HepG2 (cell line): Measurements from ENCODE around the gene ZNF587B. TPM values are rescaled to one million over a fixed set of nuclear protein-coding genes. Genes with fewer than 3 reads are reported as not detected.

ENCODE experiments used
- CBFB ChIP-seq: sonication (generic); formaldehyde crosslinking; IDR thresholded peaks from 2 replicates; pipeline ENCODE4 v1.4.0; 2020; ENCODE audit warnings: missing genetic modification reagents
- CEBPG ChIP-seq: IDR thresholded peaks from 2 replicates; pipeline ENCODE4 v1.6.1; 2016
- CENPT ChIP-seq: sonication (generic); formaldehyde crosslinking; IDR thresholded peaks from 2 replicates; pipeline ENCODE4 v1.8.0; 2022; ENCODE audit warnings: low read depth, mild to moderate bottlenecking, moderate library complexity, missing genetic modification reagents
- EEA1 ChIP-seq: sonication (generic); formaldehyde crosslinking; IDR thresholded peaks from 2 replicates; pipeline ENCODE4 v1.5.1; 2020; ENCODE audit warnings: mild to moderate bottlenecking, missing genetic modification reagents, borderline replicate concordance
- ELF3 ChIP-seq: IDR thresholded peaks from 2 replicates; pipeline ENCODE4 v1.6.1; 2016; ENCODE audit warnings: missing genetic modification reagents, missing compliant biosample characterization
- FOSL1 ChIP-seq: sonication (generic); formaldehyde crosslinking; IDR thresholded peaks from 2 replicates; pipeline ENCODE4 v1.9.0; 2021; ENCODE audit warnings: missing genetic modification reagents, borderline replicate concordance
- MAF1 ChIP-seq: sonication (generic); formaldehyde crosslinking; IDR thresholded peaks from 2 replicates; pipeline ENCODE4 v1.5.0; 2020; ENCODE audit warnings: missing genetic modification reagents, borderline replicate concordance
- MIXL1 ChIP-seq: IDR thresholded peaks from 2 replicates; pipeline ENCODE4 v1.6.1; 2016
- PITX1 ChIP-seq: sonication (generic); formaldehyde crosslinking; IDR thresholded peaks from 2 replicates; pipeline ENCODE4 v1.5.1; 2020; ENCODE audit warnings: mild to moderate bottlenecking, missing genetic modification reagents
- SAP130 ChIP-seq: IDR thresholded peaks from 2 replicates; pipeline ENCODE4 v1.6.1; 2016; ENCODE audit warnings: low read depth
- STAG1 ChIP-seq: sonication (generic); formaldehyde crosslinking; IDR thresholded peaks from 2 replicates; pipeline ENCODE4 v1.4.0; 2020; ENCODE audit warnings: missing genetic modification reagents
- TGIF2 ChIP-seq: IDR thresholded peaks from 2 replicates; pipeline ENCODE4 v1.6.1; 2016; ENCODE audit warnings: control low read depth, missing compliant biosample characterization
- ZBTB21 ChIP-seq: sonication (generic); formaldehyde crosslinking; IDR thresholded peaks from 2 replicates; pipeline ENCODE4 v1.4.0; 2020; ENCODE audit warnings: missing genetic modification reagents
- ZGPAT ChIP-seq: IDR thresholded peaks from 2 replicates; pipeline ENCODE4 v1.6.1; 2016; ENCODE audit warnings: mild to moderate bottlenecking
- ZNF124 ChIP-seq: sonication (generic); formaldehyde crosslinking; IDR thresholded peaks from 2 replicates; pipeline ENCODE4 v1.4.0; 2020; ENCODE audit warnings: missing genetic modification reagents
- ZNF18 ChIP-seq: sonication (generic); formaldehyde crosslinking; IDR thresholded peaks from 2 replicates; pipeline ENCODE4 v1.8.0; 2022; ENCODE audit warnings: mild to moderate bottlenecking, missing genetic modification reagents; ENCODE audit not compliant: insufficient replicate concordance
- ZNF317 ChIP-seq: sonication (generic); formaldehyde crosslinking; IDR thresholded peaks from 2 replicates; pipeline ENCODE4 v1.5.0; 2020; ENCODE audit warnings: mild to moderate bottlenecking, missing genetic modification reagents
- ZNF839 ChIP-seq: sonication (generic); formaldehyde crosslinking; IDR thresholded peaks from 2 replicates; pipeline ENCODE4 v1.4.0; 2020; ENCODE audit warnings: missing genetic modification reagents, mild to moderate bottlenecking, borderline replicate concordance
- ZNF883 ChIP-seq: sonication (generic); formaldehyde crosslinking; IDR thresholded peaks from 2 replicates; pipeline ENCODE4 v1.5.1; 2020; ENCODE audit warnings: mild to moderate bottlenecking, missing genetic modification reagents; ENCODE audit errors: not compliant biosample characterization
- polyA plus RNA-seq, 8 experiments: library from polyadenylated mRNA; depleted of rRNA in 3 of 8; stranded (reverse) in 7 of 8; unstranded in 1 of 8; fragments of >200 nt; fragmentation: Illumina TruSeq in 4 of 8; extraction: Trizol in 4 of 8; gene quantifications; 2 replicates each; pipeline versions ENCODE4 v1.2.1 to v1.2.3, GENCODE V29; 2011 to 2016; ENCODE audit warnings: low read depth in 4 of 8, missing spikeins in 1 of 8, mixed read lengths in 1 of 8; ENCODE audit not compliant: insufficient read depth in 1 of 8
- total RNA-seq, 5 experiments: library from RNA; depleted of rRNA; stranded (reverse); fragments of >200 nt; fragmentation: Illumina TruSeq; extraction: Trizol; gene quantifications; 2 replicates each; pipeline ENCODE4 v1.2.3, GENCODE V29; 2016; ENCODE audit warnings: low read depth in 1 of 5
- TF ChIP-seq, protein P1 (sequence below): IDR thresholded peaks from 2 replicates; pipeline ENCODE4 v1.6.1; 2018; ENCODE audit warnings: missing genetic modification reagents, mild to moderate bottlenecking, missing compliant biosample characterization
- TF ChIP-seq, protein P2 (sequence below): sonication (generic); formaldehyde crosslinking; IDR thresholded peaks from 2 replicates; pipeline ENCODE4 v1.4.0; 2020; ENCODE audit warnings: missing genetic modification reagents

The ZNF587B gene
- total and polyA plus RNA-seq, 2 of the 13 experiments (the other 11 are each of a cell fraction or from before 2014, with no cell fraction given): 5.2 to 29.9 TPM

GRCh38 chr19:57819475-57820148 lies 10.5 kb upstream of the ZNF587B start (continued):
- TF ChIP-seq ELF3 (CRISPR knock-in tag): peak; percentile 92
- TF ChIP-seq, protein P1, sequence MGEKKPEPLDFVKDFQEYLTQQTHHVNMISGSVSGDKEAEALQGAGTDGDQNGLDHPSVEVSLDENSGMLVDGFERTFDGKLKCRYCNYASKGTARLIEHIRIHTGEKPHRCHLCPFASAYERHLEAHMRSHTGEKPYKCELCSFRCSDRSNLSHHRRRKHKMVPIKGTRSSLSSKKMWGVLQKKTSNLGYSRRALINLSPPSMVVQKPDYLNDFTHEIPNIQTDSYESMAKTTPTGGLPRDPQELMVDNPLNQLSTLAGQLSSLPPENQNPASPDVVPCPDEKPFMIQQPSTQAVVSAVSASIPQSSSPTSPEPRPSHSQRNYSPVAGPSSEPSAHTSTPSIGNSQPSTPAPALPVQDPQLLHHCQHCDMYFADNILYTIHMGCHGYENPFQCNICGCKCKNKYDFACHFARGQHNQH (CRISPR knock-in tag): peak; percentile 49
- peak; percentile 16 for TF ChIP-seq ZNF18
- 0 out of 2 replicates have a peak, but pooled peaks have one; percentile 65 for TF ChIP-seq ZNF839 (CRISPR knock-in tag)
- no peak for TF ChIP-seq FOSL1 (CRISPR knock-in tag)
- TF ChIP-seq ZNF124 (CRISPR knock-in tag): peak; percentile 70; the same call in 1 of the 2 replicates
- peak; percentile 62; the same call in 1 of the 2 replicates for TF ChIP-seq MAF1
- peak; percentile 62; the same call in 1 of the 2 replicates for TF ChIP-seq MIXL1 (CRISPR knock-in tag)
- peak; percentile 42 for TF ChIP-seq ZNF883 (CRISPR knock-in tag)
- peak; percentile 57; the same call in 1 of the 2 replicates for TF ChIP-seq ZNF317 (CRISPR knock-in tag)
- TF ChIP-seq STAG1 (CRISPR knock-in tag): peak; percentile 30
- TF ChIP-seq EEA1 (CRISPR knock-in tag): peak; percentile 39; the same call in 1 of the 2 replicates
- no peak for TF ChIP-seq CBFB (CRISPR knock-in tag)
- peak; percentile 15; the same call in 1 of the 2 replicates for TF ChIP-seq CEBPG
- TF ChIP-seq PITX1 (CRISPR knock-in tag): peak; percentile 56; the same call in 1 of the 2 replicates
- TF ChIP-seq ZGPAT: peak; percentile 86
- peak; percentile 97 for TF ChIP-seq SAP130 (CRISPR knock-in tag)
- peak; percentile 65; the same call in 1 of the 2 replicates for TF ChIP-seq TGIF2 (CRISPR knock-in tag)
- TF ChIP-seq ZBTB21 (CRISPR knock-in tag): 0 out of 2 replicates have a peak, but pooled peaks have one; percentile 38
- no peak for TF ChIP-seq CENPT (CRISPR knock-in tag)
- TF ChIP-seq, protein P2, sequence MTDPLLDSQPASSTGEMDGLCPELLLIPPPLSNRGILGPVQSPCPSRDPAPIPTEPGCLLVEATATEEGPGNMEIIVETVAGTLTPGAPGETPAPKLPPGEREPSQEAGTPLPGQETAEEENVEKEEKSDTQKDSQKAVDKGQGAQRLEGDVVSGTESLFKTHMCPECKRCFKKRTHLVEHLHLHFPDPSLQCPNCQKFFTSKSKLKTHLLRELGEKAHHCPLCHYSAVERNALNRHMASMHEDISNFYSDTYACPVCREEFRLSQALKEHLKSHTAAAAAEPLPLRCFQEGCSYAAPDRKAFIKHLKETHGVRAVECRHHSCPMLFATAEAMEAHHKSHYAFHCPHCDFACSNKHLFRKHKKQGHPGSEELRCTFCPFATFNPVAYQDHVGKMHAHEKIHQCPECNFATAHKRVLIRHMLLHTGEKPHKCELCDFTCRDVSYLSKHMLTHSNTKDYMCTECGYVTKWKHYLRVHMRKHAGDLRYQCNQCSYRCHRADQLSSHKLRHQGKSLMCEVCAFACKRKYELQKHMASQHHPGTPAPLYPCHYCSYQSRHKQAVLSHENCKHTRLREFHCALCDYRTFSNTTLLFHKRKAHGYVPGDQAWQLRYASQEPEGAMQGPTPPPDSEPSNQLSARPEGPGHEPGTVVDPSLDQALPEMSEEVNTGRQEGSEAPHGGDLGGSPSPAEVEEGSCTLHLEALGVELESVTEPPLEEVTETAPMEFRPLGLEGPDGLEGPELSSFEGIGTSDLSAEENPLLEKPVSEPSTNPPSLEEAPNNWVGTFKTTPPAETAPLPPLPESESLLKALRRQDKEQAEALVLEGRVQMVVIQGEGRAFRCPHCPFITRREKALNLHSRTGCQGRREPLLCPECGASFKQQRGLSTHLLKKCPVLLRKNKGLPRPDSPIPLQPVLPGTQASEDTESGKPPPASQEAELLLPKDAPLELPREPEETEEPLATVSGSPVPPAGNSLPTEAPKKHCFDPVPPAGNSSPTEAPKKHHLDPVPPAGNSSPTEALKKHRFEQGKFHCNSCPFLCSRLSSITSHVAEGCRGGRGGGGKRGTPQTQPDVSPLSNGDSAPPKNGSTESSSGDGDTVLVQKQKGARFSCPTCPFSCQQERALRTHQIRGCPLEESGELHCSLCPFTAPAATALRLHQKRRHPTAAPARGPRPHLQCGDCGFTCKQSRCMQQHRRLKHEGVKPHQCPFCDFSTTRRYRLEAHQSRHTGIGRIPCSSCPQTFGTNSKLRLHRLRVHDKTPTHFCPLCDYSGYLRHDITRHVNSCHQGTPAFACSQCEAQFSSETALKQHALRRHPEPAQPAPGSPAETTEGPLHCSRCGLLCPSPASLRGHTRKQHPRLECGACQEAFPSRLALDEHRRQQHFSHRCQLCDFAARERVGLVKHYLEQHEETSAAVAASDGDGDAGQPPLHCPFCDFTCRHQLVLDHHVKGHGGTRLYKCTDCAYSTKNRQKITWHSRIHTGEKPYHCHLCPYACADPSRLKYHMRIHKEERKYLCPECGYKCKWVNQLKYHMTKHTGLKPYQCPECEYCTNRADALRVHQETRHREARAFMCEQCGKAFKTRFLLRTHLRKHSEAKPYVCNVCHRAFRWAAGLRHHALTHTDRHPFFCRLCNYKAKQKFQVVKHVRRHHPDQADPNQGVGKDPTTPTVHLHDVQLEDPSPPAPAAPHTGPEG: 0 out of 2 replicates have a peak, but pooled peaks have one; percentile 51
